GM12891 (cell line): Measurements from ENCODE around the gene DDX23.

Experiments
- POLR2A ChIP-seq: IDR thresholded peaks from 2 replicates; pipeline ENCODE4 v1.6.1; 2011; ENCODE audit warnings: low read depth, low read length, control low read depth
- POLR2AphosphoS5 ChIP-seq: IDR thresholded peaks from 2 replicates; pipeline ENCODE4 v1.6.1; 2011; ENCODE audit warnings: low read depth, low read length, control low read depth
- POU2F2 ChIP-seq: IDR thresholded peaks from 2 replicates; pipeline ENCODE4 v1.6.1; 2011; ENCODE audit warnings: low read depth, mild to moderate bottlenecking, control low read depth, low read length, moderate library complexity
- SPI1 ChIP-seq: IDR thresholded peaks from 2 replicates; pipeline ENCODE4 v1.6.1; 2011; ENCODE audit warnings: low read depth, low read length, control low read depth
- TAF1 ChIP-seq: IDR thresholded peaks from 2 replicates; pipeline ENCODE4 v1.6.1; 2011; ENCODE audit warnings: low read depth, low read length, control low read depth

GRCh38 chr12:48807981-48808380, 44.0 kb downstream of the DDX23 start:
- no peak for TF ChIP-seq POLR2A
- no peak for TF ChIP-seq TAF1
- no peak for TF ChIP-seq SPI1
- no peak for TF ChIP-seq POLR2AphosphoS5
- TF ChIP-seq POU2F2 = no peak
